Right renal pelvis (tissue), 4 donors: ENCODE results near the gene IQSEC1. TPM values are rescaled to one million over a fixed set of nuclear protein-coding genes. Genes with fewer than 3 reads are reported as not detected.

Experiments used
- DNase-seq, 4 donors: peaks; one replicate each; pipeline ENCODE4 v3.0.0-alpha.2; 2013; ENCODE audit warnings: low read depth in 4 of 4, low spot score in 3 of 4, missing footprints in 1 of 4
- polyA plus RNA-seq, 4 donors: library from polyadenylated mRNA; unstranded; fragments of 120-200 nt; gene quantifications; one replicate each; pipeline ENCODE4 v1.2.1, GENCODE V29; 2013; ENCODE audit not compliant: insufficient read length in 4 of 4

The IQSEC1 gene
- polyA plus RNA-seq, 4 donors = 29.4 to 35.5 (median 33.1) TPM

DNA sequence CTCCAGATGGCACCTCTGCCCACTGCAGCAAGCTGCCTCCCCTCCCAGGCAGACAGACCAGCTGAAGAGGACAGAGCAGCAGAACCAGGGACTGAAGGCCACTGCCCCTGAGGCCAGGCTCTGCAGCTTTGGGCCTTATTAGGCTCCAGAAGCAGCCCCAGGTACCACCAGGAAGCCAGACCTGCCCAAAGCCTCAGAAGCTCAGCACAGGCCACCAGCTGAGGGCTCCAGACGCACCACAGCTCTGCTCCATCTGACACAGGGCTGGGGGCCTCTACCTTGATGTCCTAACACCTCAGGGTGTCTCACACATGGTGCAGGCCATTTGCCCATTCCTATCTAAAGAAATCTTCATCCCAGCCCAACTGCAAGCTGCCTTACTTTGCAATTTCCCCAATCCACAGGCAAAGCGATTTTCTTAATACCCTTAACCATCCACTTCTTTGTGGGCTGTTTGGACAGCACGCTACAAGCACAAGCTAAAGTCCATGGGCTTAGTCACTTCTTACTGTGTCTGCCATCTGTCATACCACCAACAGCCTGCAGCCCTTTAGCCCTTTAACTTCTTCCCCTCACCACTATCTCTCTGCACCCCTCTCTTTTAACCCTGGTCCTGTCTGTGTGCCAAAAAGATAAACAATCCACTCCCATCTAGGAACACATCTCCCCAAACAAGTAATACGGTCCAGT lies 112.1 kb downstream of the IQSEC1 start:
- DNase-seq = no peak

DNA sequence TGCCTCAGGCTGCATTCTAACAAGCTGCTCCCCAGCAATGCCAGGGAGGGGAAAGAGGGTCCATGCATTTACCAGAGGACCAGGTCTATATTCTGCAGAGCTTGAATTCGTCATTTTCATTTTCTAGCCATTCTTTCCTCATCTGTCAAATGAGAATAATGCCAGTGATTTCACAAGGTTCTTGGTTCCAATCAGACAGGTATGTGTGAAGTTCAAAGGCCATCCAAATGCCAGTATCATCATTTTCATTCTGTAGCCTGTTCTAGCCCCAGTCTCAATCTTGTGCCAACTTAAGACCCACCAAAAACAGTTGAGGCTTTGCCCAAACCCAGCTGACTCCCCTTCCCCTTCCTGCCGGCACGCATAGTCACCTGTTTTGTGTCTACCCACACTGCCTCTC lies 112.7 kb downstream of the IQSEC1 start:
- DNase-seq = no peak

DNA sequence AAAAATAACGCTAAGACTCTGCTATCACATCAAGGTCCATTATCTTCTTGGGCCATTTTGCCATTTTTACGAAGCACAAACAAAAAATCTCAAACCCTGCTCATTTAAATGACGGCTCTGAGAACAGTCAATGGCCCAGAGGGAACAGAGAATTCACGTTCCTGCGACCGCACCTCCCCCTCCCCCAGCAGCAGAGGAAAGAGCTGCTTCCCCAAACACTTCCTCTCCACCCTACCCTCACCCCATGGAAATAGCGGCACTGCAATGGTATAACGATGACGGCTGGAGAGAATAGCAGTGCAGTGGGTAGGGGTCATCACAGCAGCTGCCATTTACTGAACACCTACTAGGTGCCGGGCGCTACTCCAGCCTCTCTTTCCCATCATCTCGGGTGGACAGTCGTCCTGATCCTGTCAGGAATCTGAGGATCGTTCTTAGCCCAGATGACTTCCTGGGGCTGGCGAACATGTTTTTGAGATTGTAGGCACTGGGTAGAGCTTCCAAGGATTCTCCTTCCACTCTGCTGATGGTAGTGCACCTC lies 113.3 kb downstream of the IQSEC1 start:
- no peak for DNase-seq

DNA sequence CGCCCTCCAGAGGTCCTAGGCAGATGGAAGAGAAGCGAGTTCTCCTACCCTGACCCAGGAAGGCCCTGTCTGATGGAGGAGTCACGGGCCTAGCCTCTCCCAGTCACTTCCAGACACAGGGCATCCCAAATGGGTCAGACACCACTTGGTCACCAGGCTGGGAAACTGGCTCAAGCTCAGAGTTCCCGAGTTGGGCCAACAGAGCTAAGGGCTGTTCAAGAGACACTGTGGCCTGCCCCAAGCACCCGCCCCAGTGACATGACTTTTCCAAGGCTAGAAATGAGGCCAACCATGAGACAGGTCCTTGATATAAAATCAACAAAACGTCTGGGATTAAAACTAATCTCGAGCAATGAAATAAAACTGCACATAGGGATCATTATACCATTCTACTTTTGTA lies 113.8 kb downstream of the IQSEC1 start:
- DNase-seq = no peak

DNA sequence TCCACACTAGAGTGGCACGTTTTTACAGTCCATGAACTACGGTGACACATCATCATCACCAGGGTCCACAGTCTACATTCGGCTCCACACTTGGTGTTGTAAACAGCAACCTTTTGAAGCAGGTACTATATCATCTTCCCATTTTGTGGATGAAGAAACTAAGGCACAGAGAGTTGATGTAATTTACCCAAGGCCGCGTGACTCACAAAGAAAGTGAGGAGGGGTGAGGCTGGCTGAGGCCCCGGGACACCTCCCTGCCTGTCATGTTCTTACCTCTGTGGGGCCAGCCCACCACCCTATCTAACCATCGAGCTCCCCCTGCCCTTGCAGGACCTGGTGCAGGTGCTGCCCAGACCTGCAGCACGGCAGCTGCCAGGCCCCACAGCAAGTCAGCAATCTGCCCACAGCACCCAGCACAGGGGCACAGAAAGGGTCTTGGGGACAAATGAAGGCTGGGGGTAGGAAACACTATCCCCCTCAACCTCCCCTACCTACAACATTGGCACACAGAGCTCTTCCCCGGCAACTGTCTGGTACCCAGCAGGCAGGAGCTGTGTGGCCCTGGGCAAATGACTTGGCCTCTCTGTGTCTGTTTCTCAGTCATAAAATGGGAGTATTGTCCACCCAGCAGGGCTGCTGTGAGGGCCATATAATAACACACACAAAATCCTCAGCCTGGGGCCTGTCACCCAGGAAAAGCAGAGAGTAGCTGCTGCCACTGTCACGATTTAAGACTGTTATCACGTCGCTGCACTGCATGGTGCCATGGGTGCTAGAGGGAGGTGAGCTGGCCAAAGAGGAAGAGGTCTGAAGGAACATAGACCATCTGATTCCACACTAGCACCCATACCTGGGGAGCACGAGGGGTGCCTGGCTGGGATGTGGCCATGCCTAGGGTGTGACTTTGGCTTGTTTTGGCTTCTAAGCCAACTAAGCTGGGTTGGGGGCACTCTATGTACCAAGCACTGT lies 115.1 kb downstream of the IQSEC1 start:
- no peak for DNase-seq

DNA sequence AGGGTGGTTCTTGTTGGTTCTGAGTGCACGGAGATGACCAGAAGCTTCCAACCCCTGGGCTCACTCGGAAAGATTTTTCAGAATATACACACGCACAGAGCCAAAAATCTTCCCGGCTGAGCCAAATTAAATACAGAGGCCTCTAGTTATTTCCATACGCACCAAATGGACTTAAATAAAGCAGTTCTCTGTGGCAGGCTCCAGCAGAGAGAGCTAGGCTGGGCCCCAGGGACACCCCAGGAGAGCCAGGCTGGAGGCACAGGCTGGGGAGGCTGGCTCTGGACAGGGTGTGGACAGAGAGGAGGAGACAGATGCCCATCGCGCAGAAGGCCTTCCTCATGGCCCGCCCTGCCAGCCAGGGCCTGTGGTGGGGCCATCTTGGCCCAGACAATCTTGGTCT lies 115.9 kb downstream of the IQSEC1 start:
- DNase-seq = no peak

DNA sequence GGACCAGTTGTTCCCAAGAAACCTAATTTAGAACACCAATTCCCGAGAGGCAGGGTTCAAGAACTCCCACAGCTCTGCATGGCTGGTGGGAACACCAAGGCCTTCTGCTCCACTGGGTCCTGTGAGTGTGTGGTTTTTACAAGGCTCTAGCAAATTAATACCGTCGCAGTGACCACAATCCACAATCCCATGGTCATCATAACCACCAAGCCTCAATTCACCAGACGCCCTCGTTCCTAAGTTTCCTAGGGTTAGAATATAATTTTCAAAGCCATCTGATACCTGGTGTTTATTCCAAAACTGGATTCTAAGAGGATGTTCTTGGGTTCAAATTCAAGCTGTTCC lies 116.9 kb downstream of the IQSEC1 start:
- DNase-seq = no peak

DNA sequence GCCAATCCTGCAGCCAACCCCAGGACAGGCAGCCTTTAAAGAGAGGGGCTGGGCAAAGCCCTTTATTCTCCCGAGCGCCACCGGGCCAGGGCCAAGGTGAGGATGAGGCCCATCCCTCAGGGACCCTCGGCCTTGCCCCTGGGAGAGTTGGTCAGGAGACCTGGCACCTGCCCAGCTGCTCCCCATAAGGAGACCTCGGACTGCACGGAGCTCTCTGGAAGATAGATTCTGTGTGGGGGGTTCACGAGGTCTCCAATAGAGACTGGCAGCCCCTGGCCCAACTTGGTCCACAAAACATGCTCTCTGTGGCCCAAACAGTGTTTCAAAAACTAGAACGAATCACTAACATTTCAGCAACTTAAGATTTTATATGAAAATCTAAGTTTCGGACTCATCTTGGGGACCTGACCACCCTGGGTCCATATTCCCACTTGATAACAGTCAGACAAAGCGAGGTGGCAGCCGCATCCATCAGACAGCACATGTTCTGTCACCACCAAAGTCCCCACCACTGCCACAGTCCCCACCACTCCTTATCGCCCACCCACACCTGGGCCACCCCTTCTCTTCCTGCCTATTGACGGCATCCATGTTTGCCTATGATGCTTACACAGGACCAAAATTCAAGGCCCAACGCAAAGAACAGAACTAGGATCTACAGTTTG lies 117.4 kb downstream of the IQSEC1 start:
- DNase-seq = no peak

DNA sequence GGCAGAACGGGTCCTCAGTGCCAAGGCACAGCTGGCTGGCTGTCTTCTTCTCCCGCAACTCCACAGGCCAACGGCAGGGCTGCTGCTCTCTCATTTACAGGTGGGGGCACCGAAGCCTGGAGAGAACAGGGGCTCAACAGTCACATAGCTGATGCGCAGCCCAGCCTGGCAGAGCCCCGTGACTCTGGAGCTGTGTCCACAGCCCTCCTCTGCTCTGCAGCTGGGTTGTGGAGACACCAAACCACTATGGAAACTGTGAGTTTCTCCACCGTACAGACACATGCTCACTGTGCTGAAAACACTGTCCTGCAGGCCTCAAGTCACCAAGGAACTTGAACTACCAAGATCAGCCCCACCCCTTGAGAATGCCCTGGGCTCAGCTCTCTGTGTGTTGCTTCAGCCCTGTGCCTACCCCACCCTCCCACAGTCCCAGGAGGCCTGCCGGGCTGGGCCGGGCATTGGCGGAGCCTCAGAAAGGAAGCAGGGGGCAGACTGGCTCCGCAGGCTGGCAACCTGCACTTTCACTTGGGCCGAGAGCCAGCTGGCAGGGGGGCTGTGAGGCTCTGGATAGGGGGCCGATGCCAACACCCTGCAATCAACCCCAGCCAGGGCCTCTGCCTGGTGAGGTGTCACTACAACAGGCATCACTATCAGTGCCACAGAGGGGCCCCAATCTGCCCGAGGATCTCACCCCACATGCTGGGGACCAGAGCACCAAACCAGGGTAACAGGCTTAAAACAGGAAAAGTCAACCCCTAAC lies 118.2 kb downstream of the IQSEC1 start:
- DNase-seq = no peak

DNA sequence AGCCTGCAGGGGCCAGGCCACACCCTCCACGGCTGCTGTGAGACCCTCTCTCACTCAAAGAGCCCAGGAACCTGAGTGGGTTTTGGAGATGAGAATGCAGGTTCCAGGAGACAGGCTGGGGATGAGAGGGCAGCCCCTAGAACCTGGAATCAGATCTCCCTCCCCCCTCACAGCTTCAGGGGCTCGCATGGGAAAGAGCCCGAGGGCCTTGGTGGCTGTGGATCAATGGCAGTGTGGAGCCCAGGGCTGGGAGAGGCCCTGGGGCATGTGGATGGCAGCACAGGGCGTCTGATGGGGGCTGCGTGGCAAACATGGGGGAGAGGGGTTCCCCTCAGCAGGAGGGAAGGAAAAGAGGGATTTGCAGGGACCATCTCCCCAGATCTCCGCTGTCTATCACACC lies 119.0 kb downstream of the IQSEC1 start:
- no peak for DNase-seq

DNA sequence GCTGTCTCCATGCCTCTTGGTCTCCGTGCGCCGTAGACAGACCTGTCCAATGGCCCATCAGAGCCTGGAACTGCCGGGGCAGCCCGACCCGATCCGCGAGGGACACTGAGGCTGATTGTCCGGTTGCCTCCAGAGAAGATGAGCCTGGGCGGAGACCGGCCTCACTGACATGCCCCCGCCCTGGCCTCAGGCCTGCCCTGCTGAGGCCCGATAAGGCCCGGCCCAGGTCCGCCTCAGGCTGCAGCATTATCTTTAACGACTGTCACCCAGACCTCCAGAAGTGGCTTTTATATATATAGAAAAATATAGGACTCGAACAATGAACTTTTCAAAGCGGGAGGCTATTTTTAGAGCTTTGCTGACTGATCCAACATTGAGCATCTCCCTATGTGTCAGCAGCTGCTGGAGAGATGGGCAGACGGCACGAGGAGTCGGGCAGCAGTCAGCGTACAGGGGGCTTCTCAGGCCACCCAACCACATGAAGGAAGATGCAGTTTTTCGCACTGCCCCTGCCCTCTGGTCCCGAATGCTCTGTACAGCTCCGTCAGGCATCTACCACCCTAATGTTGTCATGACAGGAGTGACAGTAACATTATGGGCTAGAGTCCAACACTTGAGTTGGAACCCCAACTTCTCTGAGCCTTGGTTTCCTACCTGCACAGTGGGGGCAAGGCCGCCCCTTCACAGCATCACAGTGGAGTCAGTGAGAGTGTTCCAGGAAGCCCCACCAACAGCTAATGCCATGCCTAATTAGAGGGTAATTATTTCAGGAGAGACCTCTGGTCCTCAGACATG lies 119.8 kb downstream of the IQSEC1 start:
- DNase-seq = no peak

DNA sequence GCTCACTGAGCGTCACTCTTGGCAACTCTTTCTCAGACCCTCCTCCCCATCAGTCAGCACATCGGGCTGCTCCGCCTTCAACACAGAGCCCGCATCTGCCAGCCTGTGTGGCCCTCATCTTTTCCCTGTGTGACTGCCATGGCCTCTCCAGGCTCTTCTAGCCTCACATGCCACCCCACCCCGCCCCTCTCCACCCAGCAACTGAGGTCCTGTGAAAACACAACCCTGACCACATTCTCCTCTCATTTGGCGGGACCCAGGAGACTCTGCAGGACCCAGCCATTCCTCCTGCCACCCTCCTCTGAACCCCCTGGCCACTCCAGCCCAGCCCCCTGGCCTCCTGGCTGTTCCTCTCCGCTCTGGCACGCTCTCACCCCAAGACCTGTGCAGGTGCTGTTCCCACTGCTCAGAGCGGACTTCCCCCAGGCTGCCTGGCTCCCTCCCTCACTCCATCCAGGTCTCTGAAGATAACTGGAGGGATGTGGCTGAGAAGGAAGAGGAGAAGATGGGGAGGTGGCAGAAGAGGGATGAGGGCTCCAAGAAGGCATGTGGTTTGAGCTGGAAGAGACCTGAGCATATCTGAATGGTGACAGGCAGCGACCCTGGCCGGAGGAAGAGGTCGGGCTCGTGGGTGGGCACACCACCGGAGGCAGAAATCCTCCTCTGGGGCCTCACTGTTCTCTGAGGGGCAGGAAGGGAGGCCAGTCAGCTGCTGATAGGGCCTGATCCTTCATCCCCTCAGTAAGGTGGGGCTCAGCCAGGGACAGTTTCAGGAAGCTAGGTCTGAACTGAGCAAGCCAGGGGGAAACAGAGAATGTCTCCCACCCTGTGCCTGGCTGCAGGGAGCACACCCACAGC lies 120.7 kb downstream of the IQSEC1 start:
- no peak for DNase-seq

DNA sequence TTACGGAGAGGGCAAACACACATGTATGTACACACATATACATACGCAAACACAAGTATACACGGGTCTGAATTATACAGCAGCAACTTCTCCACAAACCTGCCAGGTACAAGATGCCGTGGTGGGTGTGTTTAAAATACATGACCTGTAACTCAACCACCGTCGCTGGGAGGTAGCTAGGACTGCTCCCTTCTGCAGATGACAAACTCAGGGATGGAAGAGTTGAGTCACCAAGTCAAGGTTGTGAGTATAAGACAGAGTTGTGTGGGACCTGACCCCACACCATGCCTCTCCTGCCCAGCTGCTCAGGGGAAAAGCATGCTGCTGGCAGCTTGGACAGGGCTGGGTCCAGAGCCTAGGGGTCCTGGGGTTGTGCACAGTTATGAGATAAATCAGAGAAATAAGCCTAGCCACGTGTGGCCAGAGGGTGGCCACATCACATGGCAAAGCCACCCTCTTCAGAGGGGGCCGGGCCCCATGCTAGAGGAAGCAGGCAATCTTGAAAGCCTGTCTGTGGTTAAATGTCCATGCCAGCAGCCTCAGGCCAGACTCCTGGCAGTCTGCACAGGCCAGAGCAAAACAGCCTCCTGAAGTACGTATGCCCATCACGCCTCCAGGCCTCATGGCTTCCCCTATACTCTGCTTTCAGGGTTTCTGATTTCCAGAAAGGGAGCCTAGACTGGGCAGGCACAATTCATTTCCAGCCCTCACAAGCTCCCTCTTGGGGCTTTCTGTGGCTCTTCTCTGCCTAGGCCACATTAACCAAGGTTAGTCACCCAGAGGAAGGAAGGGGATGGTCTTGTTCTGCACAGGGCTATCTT lies 124.1 kb downstream of the IQSEC1 start:
- DNase-seq = no peak

DNA sequence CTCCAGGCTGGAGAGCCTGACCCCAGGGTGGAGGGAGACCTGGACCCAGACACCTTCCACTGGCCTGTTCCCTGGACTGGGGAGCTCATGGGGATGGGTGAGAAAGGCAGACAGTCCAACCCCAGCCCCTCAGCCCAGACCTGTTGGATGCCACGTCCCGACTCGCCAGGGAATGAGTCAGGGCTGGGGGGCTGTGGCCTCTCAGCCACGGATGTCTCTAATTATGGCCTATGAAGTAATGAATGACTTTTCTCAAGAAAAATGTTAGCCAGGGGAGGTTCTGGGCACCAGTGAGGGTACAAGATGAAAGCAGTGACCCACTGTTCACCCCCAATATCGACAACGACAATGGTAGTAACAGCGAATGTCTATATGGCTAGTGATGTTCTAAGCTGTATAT lies 124.9 kb downstream of the IQSEC1 start:
- no peak for DNase-seq

DNA sequence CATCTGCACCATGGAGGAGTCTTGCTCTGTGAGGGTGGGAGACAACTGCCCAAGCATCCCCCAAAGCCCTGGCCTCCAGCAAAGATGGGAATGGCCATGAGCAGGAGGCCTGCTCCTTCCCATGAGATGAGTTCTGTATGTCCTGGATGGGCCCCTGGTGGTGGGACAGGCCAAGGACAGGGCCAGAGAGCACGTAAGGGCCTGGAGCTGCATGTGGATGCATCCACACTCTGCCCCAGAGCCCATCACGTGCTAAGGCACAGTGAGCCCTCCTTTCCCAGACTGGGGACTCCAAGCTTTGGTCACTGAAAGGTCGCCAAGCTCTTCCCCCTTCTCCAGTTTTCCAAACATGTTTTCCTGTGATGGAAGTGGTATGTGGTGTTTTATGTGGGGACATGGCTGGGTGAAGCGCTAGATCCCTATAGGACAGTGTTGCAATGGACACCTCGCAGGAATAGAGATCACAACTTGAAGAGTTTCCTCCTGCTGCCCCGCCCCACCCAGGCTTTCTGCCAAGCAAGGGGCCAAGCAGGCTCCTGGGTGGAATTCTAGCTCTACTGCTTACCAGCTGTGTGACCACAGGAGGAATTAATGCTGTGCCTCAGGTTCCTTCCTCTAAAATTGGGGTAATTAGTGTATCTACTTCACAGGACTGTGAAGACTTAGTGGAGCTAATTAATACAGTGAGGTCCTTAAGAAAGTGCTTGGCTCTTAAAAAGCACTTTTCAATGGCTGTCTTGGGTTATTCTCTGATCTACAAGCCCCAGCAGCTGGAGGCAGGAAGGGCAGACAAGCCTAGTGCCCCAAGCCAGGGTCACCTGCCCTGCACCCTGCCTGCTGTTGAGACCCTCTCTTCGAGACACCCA lies 125.5 kb downstream of the IQSEC1 start:
- DNase-seq = no peak

DNA sequence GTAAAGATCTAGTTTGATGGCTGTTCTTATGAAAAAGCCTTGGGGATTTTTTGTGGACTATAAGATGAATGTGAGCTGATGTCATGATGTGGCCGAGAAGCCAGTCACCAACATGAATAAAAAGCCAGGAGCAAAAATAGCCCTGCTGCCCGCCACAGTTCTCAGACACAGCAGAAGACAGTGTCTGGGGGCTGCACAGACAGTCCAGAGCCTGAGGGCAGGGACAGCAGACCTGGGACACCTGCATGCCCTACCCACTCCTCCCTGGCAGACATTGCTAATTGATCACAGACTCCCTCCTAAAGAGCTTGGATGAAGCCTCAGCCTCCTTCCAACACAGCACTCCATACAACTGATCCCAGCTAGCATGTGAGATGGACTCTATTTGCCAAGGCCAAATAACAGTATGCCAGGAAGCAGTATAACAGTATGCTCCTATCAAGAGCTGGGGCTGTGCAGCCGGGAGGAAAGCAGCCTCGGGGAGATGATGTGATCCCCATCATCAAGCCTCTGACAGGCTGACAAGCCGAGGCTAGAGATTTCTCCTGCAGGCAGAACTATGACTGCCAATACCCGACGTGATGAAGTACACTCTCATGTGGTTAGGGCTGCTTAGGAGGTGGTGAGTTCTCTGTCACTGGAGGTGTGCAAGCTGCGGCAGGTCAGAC lies 126.4 kb downstream of the IQSEC1 start:
- DNase-seq = no peak
